Activated CD8-positive, alpha-beta memory T cell treated with anti-CD3 and anti-CD28 coated beads for 24 hours (primary cell): Measurements from ENCODE around the gene SPDYE2.
A peak's percentile ranks its signal among the peaks of the same experiment; 100 is the strongest.
"Not testable (repeated sequence)": the region's sequence is repeated elsewhere in the genome, so short reads cannot be mapped to it uniquely, and the experiment has no call there.

Experiments
- DNase-seq: peaks from one replicate; pipeline ENCODE4 v3.0.0-alpha.2; 2020

SPDYE2 gene

DNA sequence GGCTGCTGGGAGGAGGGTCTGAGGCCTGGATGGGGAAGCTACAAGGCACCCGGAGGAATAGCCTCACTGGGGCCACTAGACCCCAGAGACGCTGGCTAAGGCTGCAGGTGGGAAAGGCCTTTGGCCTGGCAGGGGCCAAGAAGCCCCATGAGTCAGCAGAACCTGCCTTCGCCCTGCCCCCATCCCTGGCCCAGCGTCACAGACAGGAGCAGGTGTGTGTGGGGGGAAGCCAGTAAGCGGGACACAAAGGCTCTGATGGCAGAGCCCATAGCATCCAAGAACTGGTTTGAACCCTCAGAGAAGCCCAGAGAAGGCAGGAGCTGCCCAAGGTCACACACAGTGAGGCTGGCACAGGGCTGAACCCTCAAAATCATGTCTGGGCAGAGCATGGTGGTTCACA, 55.8 kb downstream of the SPDYE2 start:
- not testable (repeated sequence) for DNase-seq

DNA sequence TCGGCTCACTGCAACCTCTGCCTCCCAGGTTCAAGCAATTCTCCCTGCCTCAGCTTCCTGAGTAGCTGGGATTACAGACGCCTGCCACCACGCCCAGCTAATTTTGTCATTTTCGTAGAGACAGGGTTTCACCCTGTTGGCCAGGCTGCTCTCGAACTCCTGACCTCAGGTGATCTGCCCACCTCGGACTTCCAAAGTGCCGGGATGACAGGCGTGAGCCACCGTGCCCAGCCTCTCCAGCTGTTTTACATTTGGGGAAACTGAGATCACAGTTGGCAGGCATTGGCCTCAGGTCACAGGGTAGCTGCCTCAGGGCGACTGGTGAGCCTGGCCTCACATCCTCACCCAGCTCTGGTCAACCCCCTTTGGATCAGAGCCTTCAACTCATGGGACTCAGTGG, 58.7 kb downstream of the SPDYE2 start:
- peak; percentile 46 for DNase-seq

DNA sequence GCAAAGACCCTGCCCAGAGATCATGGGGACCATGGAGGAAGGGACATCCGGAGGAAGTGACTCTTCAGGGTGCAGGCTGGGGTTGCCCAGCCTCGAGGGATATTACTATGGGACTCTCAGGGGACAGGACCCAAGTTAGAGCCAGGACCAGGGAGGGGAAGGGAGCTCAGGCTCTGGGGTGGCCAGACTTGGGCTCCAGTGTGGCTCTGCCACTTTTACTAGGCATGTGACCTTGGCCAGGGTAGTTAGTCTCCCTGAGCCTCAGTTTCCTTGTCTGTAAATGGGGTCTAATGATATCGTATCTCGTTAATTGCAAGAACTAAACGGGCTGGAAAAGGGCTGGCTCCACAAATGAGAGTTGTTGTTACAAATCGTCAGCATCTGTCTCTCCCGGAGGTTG, 59.4 kb downstream of the SPDYE2 start:
- not testable (repeated sequence) for DNase-seq

DNA sequence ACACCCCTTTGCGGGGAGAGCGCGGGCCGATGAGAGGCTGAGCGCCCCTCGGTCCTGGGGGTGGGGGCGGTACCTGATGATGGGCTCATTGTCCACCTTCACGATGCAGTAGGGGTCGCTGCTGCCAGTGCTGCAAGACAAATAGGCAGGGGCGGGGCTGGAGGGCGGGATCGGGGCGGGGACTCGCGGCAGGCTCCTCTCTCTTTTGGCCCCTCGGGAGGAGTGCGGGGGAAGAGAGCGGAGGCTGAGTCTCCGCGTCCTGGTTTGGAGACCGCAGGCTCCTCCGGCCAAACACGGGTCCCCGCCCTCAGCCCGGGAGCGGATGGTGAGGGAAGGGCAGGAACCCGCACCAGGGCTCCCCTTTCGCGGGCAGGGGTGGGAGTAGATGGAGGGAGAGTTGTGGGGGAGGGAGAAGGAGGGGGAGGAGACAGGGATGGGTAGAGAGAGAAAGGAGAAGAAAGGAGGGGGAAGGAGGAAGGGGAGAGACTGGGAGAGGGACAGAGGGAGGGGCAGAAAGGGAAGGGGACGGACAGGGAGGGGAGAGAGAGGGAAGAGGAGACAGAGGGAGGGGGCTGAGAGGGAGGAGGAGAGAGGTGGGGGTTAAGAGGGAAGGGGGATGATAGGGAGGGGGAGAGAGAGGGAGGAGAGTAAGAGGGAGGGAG, 60.1 kb downstream of the SPDYE2 start:
- DNase-seq = not testable (repeated sequence)

DNA sequence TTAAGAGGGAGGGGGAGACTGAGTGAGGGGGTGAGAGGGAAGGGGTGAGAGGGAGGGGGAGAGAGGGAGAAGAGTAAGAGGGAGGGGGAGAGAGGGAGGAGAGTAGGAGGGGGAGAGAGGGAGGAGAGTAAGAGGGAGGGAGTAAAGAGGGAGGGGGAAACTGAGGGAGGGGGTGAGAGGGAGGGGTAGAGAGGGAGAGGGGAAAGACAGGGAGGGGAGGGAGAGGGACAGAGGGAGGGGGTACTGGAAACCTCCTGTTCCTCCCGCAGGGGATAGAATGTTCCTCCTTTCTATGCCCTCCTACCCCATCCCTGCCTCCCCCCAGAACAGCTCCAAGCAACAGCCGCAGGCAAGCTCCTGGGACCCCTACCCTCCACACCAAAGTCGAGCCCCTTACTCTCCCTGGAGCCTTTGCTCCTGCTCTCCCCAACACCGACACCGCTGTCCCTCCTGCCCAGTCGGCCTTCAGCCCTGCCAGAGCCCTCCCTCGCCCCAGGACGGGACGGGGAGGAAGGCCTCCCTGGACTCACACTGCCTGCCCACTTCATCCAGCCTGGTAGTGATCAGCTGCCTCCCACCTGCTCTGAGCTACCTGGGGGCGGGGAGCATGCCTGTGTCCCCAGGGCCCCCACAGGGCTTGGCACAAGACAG, 60.8 kb downstream of the SPDYE2 start:
- DNase-seq = not testable (repeated sequence)
